CD4-positive, alpha-beta T cell (primary cell): Measurements from ENCODE around the gene RHPN2. TPM values are rescaled to one million over a fixed set of nuclear protein-coding genes. Genes with fewer than 3 reads are reported as not detected.

Experiments
- ATAC-seq: fragments of 200-7000 bp; cut with Tn5 transposase; one replicate; pipeline ENCODE4 v1.10.0; 2022; ENCODE audit warnings: mild to moderate bottlenecking; ENCODE audit not compliant: poor library complexity
- CTCF ChIA-PET: fragments of 350-600 bp; sonication (Branson Sonifier 250); formaldehyde crosslinking; loops from one replicate; lab custom pipeline; 2021; ENCODE audit warnings: antibody characterized with exemption, inconsistent platforms; lab: Charles Lee
- POLR2A ChIA-PET: fragments of 350-600 bp; sonication (Branson Sonifier 250); formaldehyde crosslinking; loops from one replicate; lab custom pipeline; 2021; ENCODE audit warnings: antibody characterized with exemption, inconsistent platforms; lab: Charles Lee
- DNase-seq, 14 experiments: peaks; one replicate each; pipeline ENCODE4 v3.0.0-alpha.2; 2013 to 2020; ENCODE audit warnings: mixed read lengths in 2 of 14
- H3K27ac ChIP-seq, 2 donors: one replicate each; pipeline versions ENCODE4 v1.5.1 to v1.7.0; 2013; ENCODE audit warnings: low read length in 2 of 2, low read depth in 1 of 2, mild to moderate bottlenecking in 1 of 2
- H3K27me3 ChIP-seq, 2 experiments: 1 replicate in 1 of 2; 2 replicates in 1 of 2; pipeline versions ENCODE4 v1.6.1 to v1.7.0; 2013; ENCODE audit warnings: low read length in 2 of 2, control low read depth in 1 of 2, mild to moderate bottlenecking in 1 of 2, moderate library complexity in 1 of 2; ENCODE audit not compliant: insufficient read depth in 2 of 2, control insufficient read depth in 1 of 2
- H3K36me3 ChIP-seq: one replicate; pipeline ENCODE4 v1.6.1; 2013; ENCODE audit warnings: low read length, control low read depth; ENCODE audit not compliant: insufficient read depth
- H3K4me1 ChIP-seq: one replicate; pipeline ENCODE4 v1.6.1; 2013; ENCODE audit warnings: low read length, control low read depth; ENCODE audit not compliant: insufficient read depth
- H3K4me3 ChIP-seq: one replicate; pipeline ENCODE4 v1.5.1; 2013; ENCODE audit warnings: mild to moderate bottlenecking, low read length, moderate library complexity
- H3K9me3 ChIP-seq, 2 experiments: 1 replicate in 1 of 2; 2 replicates in 1 of 2; pipeline versions ENCODE4 v1.6.1 to v1.7.0; 2013; ENCODE audit warnings: low read length in 2 of 2, mild to moderate bottlenecking in 2 of 2, control low read depth in 1 of 2, moderate library complexity in 1 of 2; ENCODE audit not compliant: control insufficient read depth in 1 of 2, insufficient read depth in 1 of 2
- H3K27ac Mint-ChIP-seq: one replicate; pipeline ENCODE4 v1.8.0; 2020; ENCODE audit warnings: mixed read lengths
- H3K27me3 Mint-ChIP-seq: one replicate; pipeline ENCODE4 v1.8.0; 2021; ENCODE audit warnings: mixed read lengths
- H3K36me3 Mint-ChIP-seq: one replicate; pipeline ENCODE4 v1.8.0; 2021; ENCODE audit warnings: low read depth, mixed read lengths
- H3K4me1 Mint-ChIP-seq: one replicate; pipeline ENCODE4 v1.8.0; 2021; ENCODE audit warnings: low read depth, mixed read lengths
- H3K4me3 Mint-ChIP-seq: one replicate; pipeline ENCODE4 v1.8.0; 2020; ENCODE audit warnings: mild to moderate bottlenecking, mixed read lengths
- H3K9me3 Mint-ChIP-seq: one replicate; pipeline ENCODE4 v1.8.0; 2020; ENCODE audit warnings: mixed read lengths
- intact Hi-C, 2 experiments: fragments of 100-400 bp; cut with DNase I in 1 of 2; cut with micrococcal nuclease in 1 of 2; formaldehyde crosslinking; loops; one replicate each; pipeline versions ENCODE4 v1.15.1 to v1.9.0; 2023 to 2025; cut with DNase I, micrococcal nuclease
- total RNA-seq, 174 experiments: library from RNA in 2 of 174; stranded (reverse) in 2 of 174; gene quantifications; one replicate each; pipeline ENCODE4 v1.2.3 and lab custom pipeline; 2021 to 2026
- TF ChIP-seq, protein P1 (sequence below): fragments of 200-600 bp; IDR thresholded peaks from one replicate; pipeline ENCODE4 v1.8.0; 2022; ENCODE audit warnings: antibody characterized with exemption, mild to moderate bottlenecking

Gene RHPN2
- total RNA-seq, 2 experiments from 2014 or later: 0.08 TPM; not detected in 1

DNA sequence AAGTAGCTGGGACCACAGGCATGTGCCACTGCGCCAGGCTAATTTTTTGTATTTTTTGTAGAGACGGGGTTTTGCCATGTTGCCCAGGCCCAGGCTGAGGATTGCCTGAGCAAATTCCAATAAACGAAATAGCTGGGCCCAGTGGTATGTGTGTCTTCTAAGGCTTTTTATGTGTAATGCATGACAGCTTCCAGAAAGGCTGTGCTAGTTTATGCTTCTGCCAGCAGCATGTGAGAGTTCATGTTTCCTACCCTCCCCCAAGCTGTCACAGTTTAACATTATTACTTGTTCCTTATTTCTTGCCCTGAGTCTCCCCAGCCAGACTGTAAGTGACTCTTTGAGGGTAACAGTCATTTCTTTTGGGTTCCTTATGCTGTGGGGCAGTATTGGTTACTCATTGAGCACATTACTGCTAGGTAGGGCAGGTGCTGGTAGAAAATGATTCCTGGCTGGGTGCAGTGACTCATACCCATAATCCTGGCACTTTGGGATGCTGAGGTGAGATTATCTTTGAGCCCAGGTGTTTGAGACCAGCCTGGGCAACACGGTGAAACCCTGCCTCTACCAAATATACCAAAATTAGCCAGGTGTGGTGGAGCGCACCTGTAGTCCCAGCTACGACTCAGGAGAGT lies 29.9 kb upstream of the RHPN2 start:
- Mint-ChIP-seq H3K4me3 (no peak overlapping the region), H3K9me3 (no peaks in the 10 kb centered on the region), H3K27me3 (no peaks in the 10 kb centered on the region), H3K27ac (no peak overlapping the region), H3K4me1 (no peaks in the 10 kb centered on the region), H3K36me3 (peaks cover 87% of the 10 kb centered on the region)
- peaks cover 76% of the 10 kb centered on the region for H3K36me3 ChIP-seq
- ChIA-PET POLR2A (no interaction called here), CTCF (interaction anchor here (0.7 kb wide), 1 partner anchor 11 kb away, joined by 3 read pairs; no protein-coding TSS in a partner anchor)
- DNase-seq: no peak
- H3K9me3 ChIP-seq: no peaks in the 10 kb centered on the region
- TF ChIP-seq, protein P1, sequence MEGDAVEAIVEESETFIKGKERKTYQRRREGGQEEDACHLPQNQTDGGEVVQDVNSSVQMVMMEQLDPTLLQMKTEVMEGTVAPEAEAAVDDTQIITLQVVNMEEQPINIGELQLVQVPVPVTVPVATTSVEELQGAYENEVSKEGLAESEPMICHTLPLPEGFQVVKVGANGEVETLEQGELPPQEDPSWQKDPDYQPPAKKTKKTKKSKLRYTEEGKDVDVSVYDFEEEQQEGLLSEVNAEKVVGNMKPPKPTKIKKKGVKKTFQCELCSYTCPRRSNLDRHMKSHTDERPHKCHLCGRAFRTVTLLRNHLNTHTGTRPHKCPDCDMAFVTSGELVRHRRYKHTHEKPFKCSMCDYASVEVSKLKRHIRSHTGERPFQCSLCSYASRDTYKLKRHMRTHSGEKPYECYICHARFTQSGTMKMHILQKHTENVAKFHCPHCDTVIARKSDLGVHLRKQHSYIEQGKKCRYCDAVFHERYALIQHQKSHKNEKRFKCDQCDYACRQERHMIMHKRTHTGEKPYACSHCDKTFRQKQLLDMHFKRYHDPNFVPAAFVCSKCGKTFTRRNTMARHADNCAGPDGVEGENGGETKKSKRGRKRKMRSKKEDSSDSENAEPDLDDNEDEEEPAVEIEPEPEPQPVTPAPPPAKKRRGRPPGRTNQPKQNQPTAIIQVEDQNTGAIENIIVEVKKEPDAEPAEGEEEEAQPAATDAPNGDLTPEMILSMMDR: no peak
- H3K4me3 ChIP-seq: no peak overlapping the region
- H3K4me1 ChIP-seq: no peaks in the 10 kb centered on the region
- ATAC-seq: no peak
- intact Hi-C loops: no loop called here
- no peak overlapping the region for H3K27ac ChIP-seq
- H3K27me3 ChIP-seq: no peaks in the 10 kb centered on the region

DNA sequence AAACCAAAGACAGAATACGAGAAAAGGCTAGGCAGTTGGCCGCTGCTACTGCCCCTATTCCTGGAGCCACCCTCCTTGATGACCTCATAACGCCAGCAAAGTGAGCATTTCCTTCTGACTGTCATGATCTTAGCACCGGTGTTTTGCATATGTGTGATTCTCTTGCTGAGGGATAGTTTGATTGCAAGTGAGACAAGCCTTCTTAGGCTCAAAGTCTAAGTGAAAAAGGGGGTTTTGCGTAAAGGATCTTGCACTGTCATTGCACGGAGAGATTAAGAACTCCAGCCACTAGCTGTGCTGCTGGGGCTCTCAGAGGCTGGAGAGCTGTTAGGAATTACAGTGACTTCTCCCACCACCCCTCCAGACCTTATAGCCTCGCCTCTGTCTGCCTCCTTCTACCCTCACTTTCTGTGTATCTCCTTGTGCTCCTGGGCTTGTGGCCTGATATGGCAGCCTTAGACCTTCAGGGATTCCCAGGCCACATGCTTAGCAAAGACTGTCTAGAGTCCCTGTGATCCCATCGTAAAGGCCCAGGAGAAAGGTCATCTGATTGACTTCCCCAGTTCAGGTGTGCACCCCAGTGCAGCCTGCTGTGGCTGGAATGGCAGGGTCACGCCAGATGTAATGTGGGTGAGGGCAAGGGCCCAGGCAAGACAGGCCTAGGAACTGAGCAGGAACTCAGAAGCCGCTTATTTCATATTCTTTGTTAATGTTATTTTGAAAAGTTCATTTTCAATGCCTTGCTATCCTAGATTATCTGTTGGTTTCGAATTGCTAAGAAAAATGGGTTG lies 28.9 kb upstream of the RHPN2 start:
- Mint-ChIP-seq H3K4me1 (no peaks in the 10 kb centered on the region), H3K9me3 (no peaks in the 10 kb centered on the region), H3K4me3 (no peak overlapping the region), H3K36me3 (peaks cover 90% of the 10 kb centered on the region), H3K27ac (no peak overlapping the region), H3K27me3 (no peaks in the 10 kb centered on the region)
- no peaks in the 10 kb centered on the region for H3K27me3 ChIP-seq
- H3K36me3 ChIP-seq: peaks cover 80% of the 10 kb centered on the region
- H3K27ac ChIP-seq: no peak overlapping the region
- TF ChIP-seq, protein P1: no peak
- no peaks in the 10 kb centered on the region for H3K9me3 ChIP-seq
- H3K4me3 ChIP-seq: no peak overlapping the region
- no peaks in the 10 kb centered on the region for H3K4me1 ChIP-seq
- DNase-seq (no peak), ATAC-seq (no peak)
- CTCF ChIA-PET: no interaction called here
- intact Hi-C loops: no loop called here
- POLR2A ChIA-PET: no interaction called here

DNA sequence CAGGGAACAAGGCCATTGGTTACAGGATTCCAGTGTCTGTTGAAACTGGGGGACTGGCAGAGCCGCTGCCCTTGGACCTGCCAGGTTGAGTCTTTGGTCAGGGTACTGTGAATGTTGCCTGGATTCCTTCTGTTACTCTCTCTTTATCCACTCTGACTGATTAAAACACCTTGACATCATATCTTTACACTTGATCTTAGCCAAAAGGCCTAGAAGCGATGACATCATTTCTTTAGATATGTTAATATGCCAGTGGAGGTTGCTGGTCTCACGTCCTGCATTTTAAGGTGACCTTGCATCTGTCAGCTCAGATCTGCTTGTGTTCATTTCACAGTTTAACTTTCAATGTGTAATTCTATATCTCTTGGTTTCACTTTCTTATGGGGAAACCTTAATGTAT lies 25.5 kb upstream of the RHPN2 start:
- Histone ChIP-seq H3K27ac (no peak overlapping the region), H3K4me1 (no peaks in the 10 kb centered on the region), H3K27me3 (no peaks in the 10 kb centered on the region), H3K9me3 (no peaks in the 10 kb centered on the region), H3K4me3 (no peak overlapping the region), H3K36me3 (peaks cover 59% of the 10 kb centered on the region)
- Mint-ChIP-seq H3K27ac (no peak overlapping the region), H3K9me3 (no peaks in the 10 kb centered on the region), H3K4me3 (no peak overlapping the region), H3K4me1 (no peaks in the 10 kb centered on the region), H3K27me3 (no peaks in the 10 kb centered on the region), H3K36me3 (peaks cover 65% of the 10 kb centered on the region)
- DNase-seq: no peak
- ChIA-PET CTCF (no interaction called here), POLR2A (interaction anchor here (1.0 kb wide), 1 partner anchor 9 kb away, joined by 3 read pairs; the partner anchor contains the start of gene GPATCH1)
- no peak for ATAC-seq
- TF ChIP-seq, protein P1: no peak
- intact Hi-C loops: no loop called here
